Liver (tissue), 9 donors: ENCODE measurements around the gene AK5. TPM values are rescaled to one million over a fixed set of nuclear protein-coding genes. Genes with fewer than 3 reads are reported as not detected.

Source experiments
- DNase-seq: peaks from one replicate; pipeline ENCODE4 v3.0.0-alpha.2; 2017; ENCODE audit warnings: low spot score
- H3K27ac ChIP-seq, 2 donors: one replicate each; pipeline ENCODE4 v1.7.0; 2013; ENCODE audit warnings: inconsistent platforms in 2 of 2, low read length in 2 of 2, control low read depth in 1 of 2, low read depth in 1 of 2, mild to moderate bottlenecking in 1 of 2
- H3K27me3 ChIP-seq, 4 donors: one replicate each; pipeline versions ENCODE4 v1.6.1 to v1.7.0; 2013; ENCODE audit warnings: low read length in 3 of 4, inconsistent platforms in 1 of 4, mild to moderate bottlenecking in 1 of 4, moderate library complexity in 1 of 4; ENCODE audit not compliant: control insufficient read depth in 4 of 4, insufficient read depth in 4 of 4
- H3K36me3 ChIP-seq, 4 donors: one replicate each; pipeline versions ENCODE4 v1.6.1 to v1.7.0; 2013; ENCODE audit warnings: low read length in 3 of 4, mild to moderate bottlenecking in 3 of 4, low read depth in 1 of 4, moderate library complexity in 1 of 4; ENCODE audit not compliant: control insufficient read depth in 4 of 4, insufficient read depth in 3 of 4
- H3K4me1 ChIP-seq, 4 donors: one replicate each; pipeline versions ENCODE4 v1.6.1 to v1.7.0; 2013; ENCODE audit warnings: low read length in 3 of 4, mild to moderate bottlenecking in 3 of 4, moderate library complexity in 1 of 4; ENCODE audit not compliant: control insufficient read depth in 4 of 4, insufficient read depth in 4 of 4
- H3K4me3 ChIP-seq, 3 donors: one replicate each; pipeline versions ENCODE4 v1.6.1 to v1.7.0; 2013; ENCODE audit warnings: low read length in 3 of 3, control low read depth in 1 of 3, low read depth in 1 of 3, mild to moderate bottlenecking in 1 of 3
- H3K9ac ChIP-seq, 2 donors: one replicate each; pipeline ENCODE4 v1.7.0; 2013; ENCODE audit warnings: low read length in 2 of 2, mild to moderate bottlenecking in 2 of 2, moderate library complexity in 2 of 2, control low read depth in 1 of 2, low read depth in 1 of 2
- H3K9me3 ChIP-seq, 4 donors: one replicate each; pipeline versions ENCODE4 v1.6.1 to v1.7.0; 2013; ENCODE audit warnings: low read length in 3 of 4; ENCODE audit not compliant: control insufficient read depth in 4 of 4
- CTCF ChIP-seq: fragments of 150-350 bp; IDR thresholded peaks from 2 replicates; pipeline ENCODE4 v1.5.1; 2017; ENCODE audit warnings: improper control_type of control experiment, low read depth, low read length; ENCODE audit not compliant: missing input control
- EGR1 ChIP-seq, 2 donors: IDR thresholded peaks; 2 replicates each; pipeline ENCODE4 v1.6.1; 2016 to 2018; ENCODE audit warnings: antibody characterized with exemption in 2 of 2, low read depth in 2 of 2
- FOXA1 ChIP-seq: IDR thresholded peaks from 2 replicates; pipeline ENCODE4 v1.6.1; 2016; ENCODE audit warnings: antibody characterized with exemption
- FOXA2 ChIP-seq: IDR thresholded peaks from 2 replicates; pipeline ENCODE4 v1.6.1; 2016; ENCODE audit warnings: antibody characterized with exemption
- GABPA ChIP-seq, 2 donors: IDR thresholded peaks in 1 of 2; conservative IDR thresholded peaks in 1 of 2; 2 replicates each; pipeline ENCODE4 v1.6.1; 2016; ENCODE audit warnings: antibody characterized with exemption in 2 of 2, mild to moderate bottlenecking in 1 of 2, moderate library complexity in 1 of 2
- HNF4A ChIP-seq, 2 donors: conservative IDR thresholded peaks; 2 replicates each; pipeline ENCODE4 v1.6.1; 2016; ENCODE audit warnings: antibody characterized with exemption in 2 of 2, mild to moderate bottlenecking in 2 of 2
- HNF4G ChIP-seq: IDR thresholded peaks from 2 replicates; pipeline ENCODE4 v1.6.1; 2016; ENCODE audit warnings: antibody characterized with exemption
- JUND ChIP-seq, 2 donors: IDR thresholded peaks; 2 replicates each; pipeline ENCODE4 v1.6.1; 2016; ENCODE audit warnings: antibody characterized with exemption in 2 of 2
- MAX ChIP-seq: IDR thresholded peaks from 2 replicates; pipeline ENCODE4 v1.6.1; 2016; ENCODE audit warnings: antibody characterized with exemption
- NR2F2 ChIP-seq: IDR thresholded peaks from 2 replicates; pipeline ENCODE4 v1.6.1; 2016; ENCODE audit warnings: antibody characterized with exemption
- RAD21 ChIP-seq, 2 donors: IDR thresholded peaks; 2 replicates each; pipeline ENCODE4 v1.6.1; 2016; ENCODE audit warnings: antibody characterized with exemption in 2 of 2, mild to moderate bottlenecking in 2 of 2
- REST ChIP-seq: IDR thresholded peaks from 2 replicates; pipeline ENCODE4 v1.6.1; 2016; ENCODE audit warnings: antibody characterized with exemption, mild to moderate bottlenecking
- RXRA ChIP-seq, 2 donors: IDR thresholded peaks; 2 replicates each; pipeline ENCODE4 v1.6.1; 2017 to 2018; ENCODE audit warnings: antibody characterized with exemption in 2 of 2, mild to moderate bottlenecking in 1 of 2
- SP1 ChIP-seq: IDR thresholded peaks from 2 replicates; pipeline ENCODE4 v1.6.1; 2018; ENCODE audit warnings: antibody characterized with exemption, mild to moderate bottlenecking
- TAF1 ChIP-seq: conservative IDR thresholded peaks from 2 replicates; pipeline ENCODE4 v1.6.1; 2016; ENCODE audit warnings: antibody characterized with exemption, mild to moderate bottlenecking
- YY1 ChIP-seq: IDR thresholded peaks from 2 replicates; pipeline ENCODE4 v1.6.1; 2016; ENCODE audit warnings: antibody characterized with exemption, mild to moderate bottlenecking
- WGBS: extraction: QIAGEN DNeasy Blood & Tissue Kit; methylation state at CpG from one replicate; pipeline ENCODE4 v1.1.7; 2013; 5-methylcytosine and 5-hydroxymethylcytosine counted together
- polyA plus RNA-seq, 2 donors: library from polyadenylated mRNA; stranded (reverse) in 1 of 2; unstranded in 1 of 2; fragments of 200-250 nt in 1 of 2; fragments of >200 nt in 1 of 2; fragmentation: Nextera tagmentation in 1 of 2; extraction: Ambion mirVana in 1 of 2; gene quantifications; one replicate each; pipeline versions ENCODE4 v1.2.1 to v1.2.3, GENCODE V29; 2013 to 2015
- total RNA-seq, 2 donors: library from RNA; depleted of rRNA; stranded (reverse); fragments of >200 nt; gene quantifications; one replicate each; pipeline ENCODE4 v1.2.3, GENCODE V29; 2014
- TF ChIP-seq, protein P1 (sequence below): IDR thresholded peaks from 2 replicates; pipeline ENCODE4 v1.6.1; 2016; ENCODE audit warnings: antibody characterized with exemption
- TF ChIP-seq, protein P2 (sequence below): IDR thresholded peaks from 2 replicates; pipeline ENCODE4 v1.6.1; 2016; ENCODE audit warnings: antibody characterized with exemption
- donor health status: healthy.
- donor health status: healthy.
- donor health status: healthy.
- donor health status: healthy.
- donor health status: healthy.

The AK5 gene
- total and polyA plus RNA-seq, 4 donors: 0.12 to 0.33 (median 0.23) TPM

GRCh38 chr1:77350012-77350770, 68.4 kb downstream of the AK5 start:
- no peaks in the 10 kb centered on the region for H3K9me3 ChIP-seq
- 79% methylated on average over 6 of the region's 6 CpGs for WGBS
- H3K4me1 ChIP-seq: no peaks in the 10 kb centered on the region
- H3K36me3 ChIP-seq: no peaks in the 10 kb centered on the region
- TF ChIP-seq TAF1 (no peak), REST (no peak), SP1 (no peak), EGR1 (IDR thresholded peaks at IDR 0.05; ENCODE audit: low read depth in 2 of 2) (no peak), MAX (no peak), HNF4A (conservative IDR thresholded peaks at IDR 0.05) (no peak), GABPA (IDR thresholded peaks at IDR 0.05 in 1 of 2, conservative IDR thresholded peaks at IDR 0.05 in 1 of 2) (no peak), RAD21 (IDR thresholded peaks at IDR 0.05) (no peak), CTCF (no peak), NR2F2 (no peak), FOXA2 (no peak), YY1 (no peak), FOXA1 (no peak), JUND (IDR thresholded peaks at IDR 0.05) (no peak), HNF4G (no peak), RXRA (IDR thresholded peaks at IDR 0.05) (no peak)
- TF ChIP-seq, protein P1, sequence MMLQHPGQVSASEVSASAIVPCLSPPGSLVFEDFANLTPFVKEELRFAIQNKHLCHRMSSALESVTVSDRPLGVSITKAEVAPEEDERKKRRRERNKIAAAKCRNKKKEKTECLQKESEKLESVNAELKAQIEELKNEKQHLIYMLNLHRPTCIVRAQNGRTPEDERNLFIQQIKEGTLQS: no peak
- TF ChIP-seq, protein P2, sequence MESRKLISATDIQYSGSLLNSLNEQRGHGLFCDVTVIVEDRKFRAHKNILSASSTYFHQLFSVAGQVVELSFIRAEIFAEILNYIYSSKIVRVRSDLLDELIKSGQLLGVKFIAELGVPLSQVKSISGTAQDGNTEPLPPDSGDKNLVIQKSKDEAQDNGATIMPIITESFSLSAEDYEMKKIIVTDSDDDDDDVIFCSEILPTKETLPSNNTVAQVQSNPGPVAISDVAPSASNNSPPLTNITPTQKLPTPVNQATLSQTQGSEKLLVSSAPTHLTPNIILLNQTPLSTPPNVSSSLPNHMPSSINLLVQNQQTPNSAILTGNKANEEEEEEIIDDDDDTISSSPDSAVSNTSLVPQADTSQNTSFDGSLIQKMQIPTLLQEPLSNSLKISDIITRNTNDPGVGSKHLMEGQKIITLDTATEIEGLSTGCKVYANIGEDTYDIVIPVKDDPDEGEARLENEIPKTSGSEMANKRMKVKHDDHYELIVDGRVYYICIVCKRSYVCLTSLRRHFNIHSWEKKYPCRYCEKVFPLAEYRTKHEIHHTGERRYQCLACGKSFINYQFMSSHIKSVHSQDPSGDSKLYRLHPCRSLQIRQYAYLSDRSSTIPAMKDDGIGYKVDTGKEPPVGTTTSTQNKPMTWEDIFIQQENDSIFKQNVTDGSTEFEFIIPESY: no peak
- no peak for DNase-seq
- H3K27me3 ChIP-seq: no peaks in the 10 kb centered on the region
- H3K4me3 ChIP-seq: no peak overlapping the region
- H3K27ac ChIP-seq: no peak overlapping the region
- no peak overlapping the region for H3K9ac ChIP-seq
